Measurements from ENCODE around the gene GALNT12.

- TF ChIP-seq TAF1 (IDR thresholded peaks at IDR 0.05; ENCODE audit: low read depth, low read length) (no peak), POLR2A (IDR thresholded peaks at IDR 0.05; ENCODE audit: low read depth, low read length) (no peak), POU2F2 (IDR thresholded peaks at IDR 0.05; ENCODE audit: low read depth, low read length) (no peak), POLR2AphosphoS5 (IDR thresholded peaks at IDR 0.05; ENCODE audit: low read depth, low read length) (no peak)
These were observed 46.8 kb downstream of the GALNT12 start for GRCh38 chr9:98854266-98854665.
